Measurements from ENCODE around the gene EMC6.
"Not testable (repeated sequence)": the region's sequence is repeated elsewhere in the genome, so short reads cannot be mapped to it uniquely, and the experiment has no call there.

DNA sequence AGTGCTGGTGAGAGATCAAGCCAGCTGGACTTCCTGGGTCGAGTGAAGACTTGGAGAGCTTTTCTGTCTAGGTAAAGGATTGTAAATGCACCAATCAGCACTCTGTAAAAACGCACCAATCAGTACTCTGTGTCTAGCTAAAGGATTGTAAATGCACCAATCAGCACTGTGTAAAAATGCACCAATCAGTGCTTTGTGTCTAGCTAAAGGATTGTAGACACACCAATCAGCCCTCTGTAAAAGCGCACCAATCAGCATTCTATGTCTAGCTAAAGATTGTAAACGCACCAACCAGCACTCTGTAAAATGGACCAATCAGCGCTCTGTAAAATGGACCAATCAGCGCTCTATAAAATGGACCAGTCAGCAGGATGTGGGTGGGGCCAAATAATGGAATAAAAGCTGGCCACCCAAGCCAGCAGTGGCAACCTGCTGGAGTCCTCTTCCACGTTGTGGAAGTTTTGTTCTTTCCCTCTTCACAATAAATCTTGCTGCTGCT, 33.5 kb downstream of the EMC6 start:
- TF ChIP-seq, protein P1, sequence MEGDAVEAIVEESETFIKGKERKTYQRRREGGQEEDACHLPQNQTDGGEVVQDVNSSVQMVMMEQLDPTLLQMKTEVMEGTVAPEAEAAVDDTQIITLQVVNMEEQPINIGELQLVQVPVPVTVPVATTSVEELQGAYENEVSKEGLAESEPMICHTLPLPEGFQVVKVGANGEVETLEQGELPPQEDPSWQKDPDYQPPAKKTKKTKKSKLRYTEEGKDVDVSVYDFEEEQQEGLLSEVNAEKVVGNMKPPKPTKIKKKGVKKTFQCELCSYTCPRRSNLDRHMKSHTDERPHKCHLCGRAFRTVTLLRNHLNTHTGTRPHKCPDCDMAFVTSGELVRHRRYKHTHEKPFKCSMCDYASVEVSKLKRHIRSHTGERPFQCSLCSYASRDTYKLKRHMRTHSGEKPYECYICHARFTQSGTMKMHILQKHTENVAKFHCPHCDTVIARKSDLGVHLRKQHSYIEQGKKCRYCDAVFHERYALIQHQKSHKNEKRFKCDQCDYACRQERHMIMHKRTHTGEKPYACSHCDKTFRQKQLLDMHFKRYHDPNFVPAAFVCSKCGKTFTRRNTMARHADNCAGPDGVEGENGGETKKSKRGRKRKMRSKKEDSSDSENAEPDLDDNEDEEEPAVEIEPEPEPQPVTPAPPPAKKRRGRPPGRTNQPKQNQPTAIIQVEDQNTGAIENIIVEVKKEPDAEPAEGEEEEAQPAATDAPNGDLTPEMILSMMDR (conservative IDR thresholded peaks at IDR 0.05 in 1 of 2, IDR thresholded peaks at IDR 0.05 in 1 of 2; ENCODE audit: extremely low read depth in 1 of 2, insufficient read depth in 1 of 2, low read depth in 1 of 2, low read length in 2 of 2), result not testable (repeated sequence)
- TF ChIP-seq EZH2 (IDR thresholded peaks at IDR 0.05; ENCODE audit: borderline replicate concordance, low read length), result not testable (repeated sequence)

Measured in mammary epithelial cell (primary cell).